DOHH2 (cell line): ENCODE data around the gene MYH6.

Source experiments
- H3F3A ChIP-seq: fragments of 200-600 bp; sonication (generic), shearing (Covaris generic); 2 replicates; pipeline ENCODE4 v1.6.0; 2016; ENCODE audit warnings: antibody characterized with exemption, mild to moderate bottlenecking; ENCODE audit not compliant: control insufficient read depth, insufficient read depth
- H3K27ac ChIP-seq: fragments of 200-600 bp; sonication (generic); 2 replicates; pipeline ENCODE4 v1.5.1; 2014; ENCODE audit warnings: low read depth, mild to moderate bottlenecking, low read length, moderate library complexity
- H3K27me3 ChIP-seq: fragments of 200-600 bp; sonication (generic); 2 replicates; pipeline ENCODE4 v1.6.1; 2014; ENCODE audit warnings: mild to moderate bottlenecking, low read length, mixed read lengths; ENCODE audit not compliant: control insufficient read depth
- H3K36me3 ChIP-seq: fragments of 200-600 bp; sonication (generic); 2 replicates; pipeline ENCODE4 v1.6.1; 2014; ENCODE audit warnings: mild to moderate bottlenecking, low read length, moderate library complexity, mixed read lengths; ENCODE audit not compliant: control insufficient read depth
- H3K4me1 ChIP-seq: fragments of 200-600 bp; sonication (generic); 2 replicates; pipeline ENCODE4 v1.6.1; 2014; ENCODE audit warnings: mild to moderate bottlenecking, low read length, mixed read lengths; ENCODE audit not compliant: control insufficient read depth
- H3K4me2 ChIP-seq: fragments of 200-600 bp; sonication (generic); 2 replicates; pipeline ENCODE4 v1.6.0; 2014; ENCODE audit warnings: mild to moderate bottlenecking, low read length, moderate library complexity
- H3K4me3 ChIP-seq: fragments of 200-600 bp; sonication (generic); 2 replicates; pipeline ENCODE4 v1.5.1; 2014; ENCODE audit warnings: mild to moderate bottlenecking, low read length, mixed read lengths
- H3K79me2 ChIP-seq: fragments of 200-600 bp; sonication (generic); 2 replicates; pipeline ENCODE4 v1.6.1; 2014; ENCODE audit warnings: mild to moderate bottlenecking, low read length, mixed read lengths; ENCODE audit not compliant: control insufficient read depth
- H3K9me2 ChIP-seq: fragments of 200-600 bp; sonication (generic); replicated peaks from 2 replicates; pipeline ENCODE4 v1.6.1; 2014; ENCODE audit warnings: mild to moderate bottlenecking, low read length, mixed read lengths; ENCODE audit not compliant: control insufficient read depth
- H3K9me3 ChIP-seq: fragments of 200-600 bp; sonication (generic); 2 replicates; pipeline ENCODE4 v1.6.1; 2014; ENCODE audit warnings: antibody characterized with exemption, low read length, mixed read lengths; ENCODE audit not compliant: control insufficient read depth, insufficient read depth
- H4K20me1 ChIP-seq: fragments of 200-600 bp; sonication (generic); 2 replicates; pipeline ENCODE4 v1.6.0; 2014; ENCODE audit warnings: low read depth, mild to moderate bottlenecking, antibody characterized with exemption, low read length, moderate library complexity; ENCODE audit not compliant: control insufficient read depth, insufficient read depth
- EZH2phosphoT487 ChIP-seq: fragments of 200-600 bp; sonication (generic); IDR thresholded peaks from 2 replicates; pipeline ENCODE4 v1.6.1; 2017; ENCODE audit warnings: borderline replicate concordance, mild to moderate bottlenecking, antibody characterized with exemption, low read length, moderate library complexity, mixed read lengths
- TF ChIP-seq, protein P1 (sequence below): fragments of 200-600 bp; sonication (generic); IDR thresholded peaks from one replicate; pipeline ENCODE4 v1.5.1; 2014; ENCODE audit warnings: antibody characterized with exemption, mild to moderate bottlenecking, low read depth, low read length; ENCODE audit not compliant: poor library complexity, severe bottlenecking

MYH6 gene

DNA sequence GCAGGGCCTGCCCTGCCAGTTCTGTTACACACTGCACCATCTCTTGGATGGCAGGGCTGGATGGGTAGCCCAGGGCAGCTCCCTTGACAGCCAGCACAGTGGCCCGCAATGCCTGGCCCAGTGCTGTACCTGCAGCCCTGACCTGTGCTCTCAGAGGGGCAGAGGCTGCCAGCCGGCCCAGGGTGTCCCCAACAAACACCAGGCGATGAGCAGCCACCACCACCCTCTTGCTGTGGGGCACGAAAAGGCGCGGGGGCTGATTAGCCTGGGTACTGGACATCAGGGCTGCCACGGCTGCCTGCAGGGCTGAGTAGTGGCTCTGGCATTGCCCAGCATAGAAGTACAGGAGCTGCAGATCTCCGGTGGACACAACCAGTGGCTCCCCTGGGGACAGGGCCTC, 50.8 kb downstream of the MYH6 start:
- no peaks in the 10 kb centered on the region for H4K20me1 ChIP-seq
- H3K4me1 ChIP-seq: no peaks in the 10 kb centered on the region
- no peaks in the 10 kb centered on the region for H3K9me3 ChIP-seq
- H3K36me3 ChIP-seq: no peaks in the 10 kb centered on the region
- no peak overlapping the region for H3K4me2 ChIP-seq
- H3K4me3 ChIP-seq: no peak overlapping the region
- no peak overlapping the region for H3K27ac ChIP-seq
- no peaks in the 10 kb centered on the region for H3K27me3 ChIP-seq
- no peak for TF ChIP-seq EZH2phosphoT487
- TF ChIP-seq, protein P1, sequence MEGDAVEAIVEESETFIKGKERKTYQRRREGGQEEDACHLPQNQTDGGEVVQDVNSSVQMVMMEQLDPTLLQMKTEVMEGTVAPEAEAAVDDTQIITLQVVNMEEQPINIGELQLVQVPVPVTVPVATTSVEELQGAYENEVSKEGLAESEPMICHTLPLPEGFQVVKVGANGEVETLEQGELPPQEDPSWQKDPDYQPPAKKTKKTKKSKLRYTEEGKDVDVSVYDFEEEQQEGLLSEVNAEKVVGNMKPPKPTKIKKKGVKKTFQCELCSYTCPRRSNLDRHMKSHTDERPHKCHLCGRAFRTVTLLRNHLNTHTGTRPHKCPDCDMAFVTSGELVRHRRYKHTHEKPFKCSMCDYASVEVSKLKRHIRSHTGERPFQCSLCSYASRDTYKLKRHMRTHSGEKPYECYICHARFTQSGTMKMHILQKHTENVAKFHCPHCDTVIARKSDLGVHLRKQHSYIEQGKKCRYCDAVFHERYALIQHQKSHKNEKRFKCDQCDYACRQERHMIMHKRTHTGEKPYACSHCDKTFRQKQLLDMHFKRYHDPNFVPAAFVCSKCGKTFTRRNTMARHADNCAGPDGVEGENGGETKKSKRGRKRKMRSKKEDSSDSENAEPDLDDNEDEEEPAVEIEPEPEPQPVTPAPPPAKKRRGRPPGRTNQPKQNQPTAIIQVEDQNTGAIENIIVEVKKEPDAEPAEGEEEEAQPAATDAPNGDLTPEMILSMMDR: no peak
- no peaks in the 10 kb centered on the region for H3F3A ChIP-seq
- H3K9me2 ChIP-seq: no peaks in the 10 kb centered on the region
- H3K79me2 ChIP-seq: no peaks in the 10 kb centered on the region

DNA sequence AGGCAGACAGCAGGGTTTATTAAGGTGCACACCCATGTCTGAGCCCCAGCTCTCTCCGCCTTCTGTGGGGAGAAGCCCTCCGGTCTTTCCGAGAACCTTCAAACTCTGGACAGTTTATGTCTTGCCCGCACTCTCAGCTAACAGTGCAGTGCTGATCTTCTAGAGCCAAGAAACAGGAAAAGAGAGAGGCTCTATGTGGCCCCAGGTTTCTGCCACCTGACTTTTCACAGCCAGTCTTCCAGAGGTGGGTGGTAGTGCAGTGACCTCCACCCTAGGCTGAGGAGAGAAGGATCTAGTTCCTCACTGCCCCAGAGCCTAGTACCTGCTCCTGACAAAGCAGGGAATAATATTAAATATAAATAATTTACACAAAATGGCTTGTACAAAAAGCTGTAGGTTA, 51.4 kb downstream of the MYH6 start:
- Histone ChIP-seq H3K9me3 (no peaks in the 10 kb centered on the region), H3K36me3 (no peaks in the 10 kb centered on the region), H3K27me3 (no peaks in the 10 kb centered on the region)

DNA sequence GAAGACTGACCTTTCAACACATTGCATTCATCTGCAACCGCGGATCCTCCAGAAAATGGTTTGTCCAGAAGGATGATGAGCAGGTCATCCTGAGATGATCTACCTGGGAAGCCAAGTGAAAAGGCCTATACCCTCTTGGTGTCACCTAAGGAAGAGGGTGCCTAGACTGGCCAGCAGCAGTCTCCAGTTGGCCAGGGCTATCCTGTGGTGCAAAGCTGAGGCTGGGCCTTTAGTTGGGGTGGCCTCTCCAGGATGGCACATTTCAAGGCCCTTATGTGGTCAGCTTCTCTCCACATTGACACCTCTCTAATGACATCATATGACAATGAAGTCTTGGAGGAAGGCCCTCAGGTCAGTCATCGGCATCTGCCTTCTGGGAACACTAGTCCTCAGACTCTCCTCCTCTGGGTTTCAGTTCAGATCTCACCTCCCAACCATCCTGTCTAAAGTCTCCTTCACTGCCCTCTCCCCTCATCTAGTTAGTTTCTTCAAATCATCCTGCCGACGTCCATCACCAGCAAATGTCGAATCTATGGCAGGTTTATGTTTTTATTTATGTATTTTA, 52.1 kb downstream of the MYH6 start:
- Histone ChIP-seq H3K9me3 (no peaks in the 10 kb centered on the region), H3K4me2 (no peak overlapping the region), H3K4me1 (no peaks in the 10 kb centered on the region), H3K4me3 (no peak overlapping the region), H3K36me3 (no peaks in the 10 kb centered on the region), H3K79me2 (no peaks in the 10 kb centered on the region), H3K9me2 (no peaks in the 10 kb centered on the region), H3F3A (no peaks in the 10 kb centered on the region), H3K27ac (no peak overlapping the region), H4K20me1 (no peaks in the 10 kb centered on the region), H3K27me3 (no peaks in the 10 kb centered on the region)
- no peak for TF ChIP-seq EZH2phosphoT487
- TF ChIP-seq, protein P1: no peak

More for the DNA sequence above, 51.4 kb downstream of the MYH6 start:
- TF ChIP-seq, protein P1: no peak
- no peak for TF ChIP-seq EZH2phosphoT487
- no peaks in the 10 kb centered on the region for H3K79me2 ChIP-seq
- H4K20me1 ChIP-seq: no peaks in the 10 kb centered on the region
- no peaks in the 10 kb centered on the region for H3F3A ChIP-seq
- H3K27ac ChIP-seq: no peak overlapping the region
- no peaks in the 10 kb centered on the region for H3K4me1 ChIP-seq
- no peaks in the 10 kb centered on the region for H3K9me2 ChIP-seq
- no peak overlapping the region for H3K4me2 ChIP-seq
- no peak overlapping the region for H3K4me3 ChIP-seq
